OCI-LY7 (cell line): ENCODE results near the gene CFAP69. TPM values are rescaled to one million over a fixed set of nuclear protein-coding genes. Genes with fewer than 3 reads are reported as not detected.

ENCODE experiments used
- BruUV-seq: library from RNA; stranded (reverse); fragments of 400-500 nt; replicated peaks from 2 replicates; lab custom pipeline; 2021; lab: Mats Ljungman, UMichigan
- CTCF ChIA-PET: fragments of 300-600 bp; sonication (Branson Sonifier 250); formaldehyde crosslinking; loops from one replicate; lab custom pipeline; 2022; ENCODE audit warnings: antibody characterized with exemption; ENCODE audit not compliant: unreplicated experiment; lab: Charles Lee
- POLR2A ChIA-PET: fragments of 300-600 bp; sonication (Branson Sonifier 250); formaldehyde crosslinking; loops from one replicate; lab custom pipeline; 2022; ENCODE audit warnings: antibody characterized with exemption; lab: Charles Lee
- DNase-seq: peaks from one replicate; pipeline ENCODE4 v3.0.0-alpha.2; 2015; ENCODE audit warnings: low spot score
- H2AFZ ChIP-seq: fragments of 200-600 bp; sonication (generic), shearing (Covaris generic); 2 replicates; pipeline ENCODE4 v1.6.1; 2014; ENCODE audit warnings: mild to moderate bottlenecking, antibody characterized with exemption, low read length, moderate library complexity
- H3K27ac ChIP-seq: fragments of 200-600 bp; sonication (generic); 2 replicates; pipeline ENCODE4 v1.5.1; 2014; ENCODE audit warnings: mixed run types, low read depth, mild to moderate bottlenecking, moderate library complexity, low read length, inconsistent platforms; ENCODE audit not compliant: poor library complexity, severe bottlenecking
- H3K36me3 ChIP-seq: fragments of 200-600 bp; sonication (generic); 2 replicates; pipeline ENCODE4 v1.6.1; 2014; ENCODE audit warnings: mild to moderate bottlenecking, antibody characterized with exemption, low read length, moderate library complexity, mixed read lengths; ENCODE audit not compliant: insufficient read depth
- H3K4me1 ChIP-seq: fragments of 200-600 bp; sonication (generic); 2 replicates; pipeline ENCODE4 v1.5.1; 2014; ENCODE audit warnings: mild to moderate bottlenecking, low read length; ENCODE audit not compliant: insufficient read depth, poor library complexity, severe bottlenecking
- H3K4me2 ChIP-seq: fragments of 200-600 bp; sonication (generic); 2 replicates; pipeline ENCODE4 v1.6.1; 2014; ENCODE audit warnings: mild to moderate bottlenecking, low read length
- H3K4me3 ChIP-seq: fragments of 200-600 bp; sonication (generic); 2 replicates; pipeline ENCODE4 v1.5.1; 2014; ENCODE audit warnings: mild to moderate bottlenecking, low read depth, low read length; ENCODE audit not compliant: poor library complexity, severe bottlenecking
- H3K79me2 ChIP-seq: fragments of 200-600 bp; sonication (generic); 2 replicates; pipeline ENCODE4 v1.6.1; 2016; ENCODE audit warnings: low read depth, mild to moderate bottlenecking, low read length, moderate library complexity, mixed read lengths; ENCODE audit not compliant: insufficient read depth
- H3K9me2 ChIP-seq: fragments of 200-600 bp; sonication (generic); 2 replicates; pipeline ENCODE4 v1.6.1; 2016; ENCODE audit warnings: mild to moderate bottlenecking, low read length, mixed read lengths; ENCODE audit not compliant: insufficient read depth
- H3K9me3 ChIP-seq: fragments of 200-600 bp; sonication (generic); 2 replicates; pipeline ENCODE4 v1.6.1; 2014; ENCODE audit warnings: mild to moderate bottlenecking, mixed run types, low read length, mixed read lengths
- H4K20me1 ChIP-seq: fragments of 200-600 bp; sonication (generic); 2 replicates; pipeline ENCODE4 v1.6.1; 2014; ENCODE audit warnings: mild to moderate bottlenecking, antibody characterized with exemption, low read length, moderate library complexity, mixed read lengths; ENCODE audit not compliant: insufficient read depth
- CTCF ChIP-seq: fragments of 200-600 bp; sonication (generic); conservative IDR thresholded peaks from 2 replicates; pipeline ENCODE4 v1.5.1; 2014; ENCODE audit warnings: mild to moderate bottlenecking, antibody characterized with exemption, low read length, moderate library complexity, mixed read lengths
- EZH2phosphoT487 ChIP-seq: fragments of 200-600 bp; sonication (generic); IDR thresholded peaks from 2 replicates; pipeline ENCODE4 v1.6.1; 2018; ENCODE audit warnings: low read depth, borderline replicate concordance, mild to moderate bottlenecking, mixed run types, antibody characterized with exemption, low read length, moderate library complexity, mixed read lengths
- intact Hi-C: fragments of 100-400 bp; cut with micrococcal nuclease; formaldehyde crosslinking; loops from one replicate; pipeline ENCODE4 v1.10.0; 2022; ENCODE audit not compliant: unreplicated experiment
- total RNA-seq, 2 experiments: library from RNA; depleted of rRNA in 1 of 2; stranded (reverse); fragments of >200 nt in 1 of 2; shearing (Covaris generic) in 1 of 2; gene quantifications; 2 replicates each; pipeline ENCODE4 v1.2.3, GENCODE V29; 2014 to 2022

Gene CFAP69
- total RNA-seq, 2 experiments from 2014 or later: not detected

DNA sequence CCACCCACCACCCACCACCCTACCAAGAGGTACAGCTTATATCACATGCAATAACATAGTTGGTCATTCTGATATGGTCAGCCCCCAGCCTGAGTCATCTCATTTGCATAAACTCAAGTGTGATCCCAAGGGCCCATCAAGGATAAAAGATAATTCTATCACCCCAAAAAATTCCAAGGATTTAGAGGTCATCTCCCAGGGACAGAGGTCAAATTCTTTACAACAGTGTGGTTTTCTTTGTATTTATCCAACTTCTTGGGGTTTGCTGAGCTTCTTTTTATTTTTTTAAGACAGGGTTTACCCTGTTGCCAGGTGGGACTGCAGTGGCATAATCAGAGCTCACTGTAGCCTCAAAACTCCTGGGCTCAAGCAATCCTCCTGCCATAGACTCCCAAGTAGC is 92.1 kb downstream of the CFAP69 start:
- Histone ChIP-seq H3K4me3 (no peak overlapping the region), H3K27ac (no peak overlapping the region), H3K9me3 (no peaks in the 10 kb centered on the region), H3K36me3 (no peaks in the 10 kb centered on the region), H2AFZ (no peak overlapping the region), H3K4me2 (no peak overlapping the region), H4K20me1 (no peaks in the 10 kb centered on the region), H3K9me2 (no peaks in the 10 kb centered on the region), H3K4me1 (no peaks in the 10 kb centered on the region), H3K79me2 (no peaks in the 10 kb centered on the region)
- intact Hi-C loops: no loop called here
- TF ChIP-seq EZH2phosphoT487: no peak
- no peak for TF ChIP-seq CTCF
- DNase-seq: no peak
- no TSS peak for BruUV-seq
- CTCF ChIA-PET: no interaction called here
- POLR2A ChIA-PET: no interaction called here

GRCh38 chr7:90345016-90345415 is 100.0 kb downstream of the CFAP69 start:
- H3K27ac ChIP-seq: no peak overlapping the region
- H3K79me2 ChIP-seq: peaks cover 31% of the 10 kb centered on the region
- CTCF ChIA-PET: no interaction called here
- H3K9me3 ChIP-seq: no peaks in the 10 kb centered on the region
- peaks cover 14% of the 10 kb centered on the region for H3K36me3 ChIP-seq
- POLR2A ChIA-PET: interaction anchor here (0.6 kb wide), 1 partner anchor 588 kb away, joined by 3 read pairs; no protein-coding TSS in a partner anchor
- no peaks in the 10 kb centered on the region for H4K20me1 ChIP-seq
- no TSS peak for BruUV-seq
- no peak for TF ChIP-seq EZH2phosphoT487
- TF ChIP-seq CTCF: no peak
- no peaks in the 10 kb centered on the region for H3K9me2 ChIP-seq
- peak overlapping the region; percentile 99 for H2AFZ ChIP-seq
- intact Hi-C loops: no loop called here
- H3K4me1 ChIP-seq: peaks cover 20% of the 10 kb centered on the region
- no peak for DNase-seq
- H3K4me3 ChIP-seq: no peak overlapping the region
- no peak overlapping the region for H3K4me2 ChIP-seq

DNA sequence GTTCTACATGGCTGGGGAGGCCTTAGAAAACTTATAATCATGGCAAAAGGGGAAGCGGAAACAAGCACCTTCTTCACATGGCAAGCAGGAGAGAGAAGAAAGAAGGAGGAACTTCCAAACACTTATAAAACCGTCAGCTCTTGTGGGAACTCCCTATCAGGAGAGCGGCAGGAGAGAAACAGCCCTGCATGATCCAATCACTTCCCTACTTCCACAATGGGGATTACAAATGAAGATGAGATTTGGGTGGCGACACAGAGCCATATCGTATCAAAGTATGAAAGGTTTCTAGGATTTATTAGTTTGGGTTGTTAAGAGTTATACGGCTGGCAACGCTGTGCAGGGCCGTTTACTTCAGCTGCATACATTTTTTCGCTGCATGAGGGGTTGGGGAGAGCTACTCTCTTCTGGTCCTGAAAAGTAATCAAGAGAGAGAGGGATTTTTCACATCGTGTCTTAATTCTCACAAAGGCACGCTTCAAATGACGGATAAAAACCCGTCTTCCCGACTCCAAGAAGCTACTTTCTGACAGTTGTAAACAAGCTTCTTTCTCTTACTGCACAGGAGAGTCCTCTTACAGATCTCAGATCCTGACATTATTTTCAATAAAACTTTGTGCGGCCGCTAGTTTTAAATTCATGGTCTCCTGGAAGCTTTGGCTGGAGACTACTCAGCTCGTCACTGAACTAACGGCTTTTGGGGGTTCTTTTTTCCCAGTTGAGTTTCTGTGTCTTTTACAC is 100.8 kb downstream of the CFAP69 start:
- ChIA-PET CTCF (interaction anchor here (0.9 to 1.0 kb wide), 2 partner anchors 11 to 61 kb away, joined by 3 read pairs; no protein-coding TSS in a partner anchor), POLR2A (interaction anchor here (0.6 to 1.3 kb wide), 8 partner anchors 9 to 699 kb away, joined by 3 to 6 read pairs (median 4); no protein-coding TSS in a partner anchor)
- no peaks in the 10 kb centered on the region for H3K9me2 ChIP-seq
- peak overlapping the region; percentile 97 for H3K4me2 ChIP-seq
- BruUV-seq: TSS peak; percentile 96
- no peaks in the 10 kb centered on the region for H3K9me3 ChIP-seq
- peak overlapping the region; percentile 28 for H3K27ac ChIP-seq
- no peak for DNase-seq
- TF ChIP-seq EZH2phosphoT487 (no peak), CTCF (no peak)
- H3K4me3 ChIP-seq: peak overlapping the region; percentile 84
- peak overlapping the region; percentile 99 for H2AFZ ChIP-seq
- intact Hi-C loops: loop anchor here (1.0 kb wide), 1 partner anchor 58 kb away; the partner anchor contains the start of gene CLDN12
- H3K36me3 ChIP-seq: peaks cover 19% of the 10 kb centered on the region
- no peaks in the 10 kb centered on the region for H4K20me1 ChIP-seq
- peaks cover 37% of the 10 kb centered on the region for H3K79me2 ChIP-seq
- H3K4me1 ChIP-seq: peaks cover 20% of the 10 kb centered on the region
